ENCODE results near the gene CSF2.
"Not testable (repeated sequence)": the region's sequence is repeated elsewhere in the genome, so short reads cannot be mapped to it uniquely, and the experiment has no call there.

CSF2 gene

DNA sequence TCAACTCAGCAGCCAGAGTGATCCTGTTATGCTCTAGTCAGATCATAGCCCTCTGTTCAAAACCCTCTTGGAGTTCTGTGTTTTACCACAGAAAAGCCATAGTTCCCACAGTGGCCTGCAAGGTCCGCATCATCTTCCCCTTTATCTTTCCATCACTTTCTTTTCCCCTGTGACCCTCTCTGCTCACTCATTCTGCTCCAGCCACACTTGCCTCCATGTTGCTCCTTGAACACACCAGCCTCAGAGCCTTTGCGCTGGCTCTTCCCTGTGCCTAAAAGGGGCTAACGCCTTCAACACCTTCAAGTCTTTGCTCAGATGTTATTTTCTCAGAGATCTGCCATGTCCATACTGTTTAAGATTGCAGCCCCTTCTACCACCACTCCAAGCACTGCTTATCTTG lies 26.3 kb downstream of the CSF2 start:
- no peak for DNase-seq
- in situ Hi-C loops (cut with HindIII; ENCODE audit: low pct_ligation_motif_present, low pct_unique_long_range_greater_than_20kb, low sequenced_read_pairs), result no loop called here

DNA sequence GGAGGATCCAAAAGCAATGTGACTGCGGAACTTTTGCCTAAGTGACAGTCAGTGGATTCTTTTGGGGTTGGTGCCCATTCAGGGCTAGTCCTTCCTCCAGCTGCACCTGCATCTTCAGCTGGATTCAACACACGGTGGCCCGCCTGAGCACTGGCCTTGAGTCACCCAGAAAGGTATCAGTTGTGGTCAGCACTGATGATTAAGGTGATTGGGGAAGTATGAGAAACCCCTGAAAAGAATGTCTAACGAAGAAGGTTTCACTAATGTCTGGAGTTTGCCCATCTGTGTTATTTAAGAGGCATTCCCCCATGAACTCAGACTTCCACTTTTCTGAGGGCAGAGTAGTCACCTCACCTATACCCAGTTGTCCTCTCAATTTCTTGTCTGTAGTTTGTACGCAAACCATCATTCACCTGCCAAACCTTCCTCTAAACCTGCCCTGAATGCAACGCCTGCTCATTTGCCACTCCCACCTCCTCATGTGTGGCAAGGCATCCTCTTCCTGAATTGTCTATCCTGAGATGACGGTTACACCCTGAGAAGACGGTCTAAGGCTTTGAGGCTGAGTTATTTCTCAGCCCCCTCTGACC lies 27.2 kb downstream of the CSF2 start:
- DNase-seq, result no peak
- in situ Hi-C loops (cut with HindIII; ENCODE audit: low pct_ligation_motif_present, low pct_unique_long_range_greater_than_20kb, low sequenced_read_pairs), result no loop called here

- DNase-seq, result no peak
- in situ Hi-C loops (cut with HindIII; ENCODE audit: low pct_ligation_motif_present, low pct_unique_long_range_greater_than_20kb, low sequenced_read_pairs), result no loop called here
These were observed 27.8 kb downstream of the CSF2 start for GRCh38 chr5:132101385-132101880.

- in situ Hi-C loops (cut with HindIII; ENCODE audit: low pct_ligation_motif_present, low pct_unique_long_range_greater_than_20kb, low sequenced_read_pairs), result no loop called here
- DNase-seq, result no peak
These were observed 28.6 kb downstream of the CSF2 start for GRCh38 chr5:132102101-132102701.

- no peak for DNase-seq
- in situ Hi-C loops (cut with HindIII; ENCODE audit: low pct_ligation_motif_present, low pct_unique_long_range_greater_than_20kb, low sequenced_read_pairs), result no loop called here
These were observed 29.3 kb downstream of the CSF2 start for GRCh38 chr5:132102944-132103331.

DNA sequence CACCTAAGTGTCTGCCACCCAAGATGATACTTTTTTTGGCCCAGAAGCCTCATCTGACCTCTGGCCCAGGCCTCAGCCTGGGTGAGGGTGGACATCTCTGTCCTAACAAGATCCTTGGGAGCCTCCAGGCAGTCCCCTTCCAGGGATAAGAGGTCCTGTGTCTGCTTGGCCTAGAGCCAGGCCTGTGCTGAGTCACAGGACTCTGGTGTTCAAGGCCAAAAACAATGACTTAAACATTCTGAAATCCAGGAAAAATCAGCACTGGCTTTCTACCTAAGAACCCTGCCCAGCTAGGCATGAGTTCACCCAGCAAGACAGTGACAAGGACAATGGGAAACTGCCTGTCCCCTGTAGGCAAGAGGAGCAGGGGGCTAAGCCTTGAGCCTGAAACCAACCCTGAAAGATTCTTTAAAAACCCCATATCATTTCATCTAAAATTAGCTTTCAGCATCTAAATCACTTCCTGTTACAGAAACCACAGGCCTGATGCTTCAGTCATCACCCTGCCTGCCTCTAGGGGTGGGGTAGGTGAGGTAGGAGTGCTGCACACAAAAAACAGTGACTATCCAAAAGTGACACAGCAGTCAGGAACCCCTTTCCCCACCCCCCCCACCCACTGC lies 29.9 kb downstream of the CSF2 start:
- DNase-seq, result peak; percentile 67
- in situ Hi-C loops (cut with HindIII; ENCODE audit: low pct_ligation_motif_present, low pct_unique_long_range_greater_than_20kb, low sequenced_read_pairs), result no loop called here

- no peak for DNase-seq
- in situ Hi-C loops (cut with HindIII; ENCODE audit: low pct_ligation_motif_present, low pct_unique_long_range_greater_than_20kb, low sequenced_read_pairs), result no loop called here
These were observed 30.4 kb downstream of the CSF2 start for GRCh38 chr5:132103969-132104391.

DNA sequence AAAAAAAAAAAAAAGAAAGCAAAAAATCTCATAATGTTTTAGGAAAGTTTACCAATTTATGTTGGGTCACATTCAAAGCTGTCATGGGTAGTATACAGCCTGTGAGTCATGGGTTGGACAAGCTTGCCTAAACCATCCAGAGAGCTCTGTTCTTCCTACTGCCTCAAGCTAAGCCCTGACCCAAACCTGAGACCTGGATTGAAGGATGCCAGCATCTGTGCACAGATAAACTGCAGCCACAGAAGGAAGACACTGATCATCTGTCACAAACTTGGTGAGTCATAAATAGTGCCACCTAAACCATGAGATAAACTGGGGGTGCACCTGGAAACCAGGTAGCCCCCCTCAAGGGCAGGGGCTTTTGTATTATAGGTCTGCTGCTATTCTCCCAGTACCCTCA lies 31.0 kb downstream of the CSF2 start:
- in situ Hi-C loops (cut with HindIII; ENCODE audit: low pct_ligation_motif_present, low pct_unique_long_range_greater_than_20kb, low sequenced_read_pairs), result no loop called here
- DNase-seq, result no peak

- in situ Hi-C loops (cut with HindIII; ENCODE audit: low pct_ligation_motif_present, low pct_unique_long_range_greater_than_20kb, low sequenced_read_pairs), result no loop called here
- no peak for DNase-seq
These were observed 32.1 kb downstream of the CSF2 start for GRCh38 chr5:132105688-132106087.

GRCh38 chr5:132108495-132108894 lies 34.9 kb downstream of the CSF2 start:
- DNase-seq; in situ Hi-C loops (cut with HindIII; ENCODE audit: low pct_ligation_motif_present, low pct_unique_long_range_greater_than_20kb, low sequenced_read_pairs): not testable (repeated sequence)

DNA sequence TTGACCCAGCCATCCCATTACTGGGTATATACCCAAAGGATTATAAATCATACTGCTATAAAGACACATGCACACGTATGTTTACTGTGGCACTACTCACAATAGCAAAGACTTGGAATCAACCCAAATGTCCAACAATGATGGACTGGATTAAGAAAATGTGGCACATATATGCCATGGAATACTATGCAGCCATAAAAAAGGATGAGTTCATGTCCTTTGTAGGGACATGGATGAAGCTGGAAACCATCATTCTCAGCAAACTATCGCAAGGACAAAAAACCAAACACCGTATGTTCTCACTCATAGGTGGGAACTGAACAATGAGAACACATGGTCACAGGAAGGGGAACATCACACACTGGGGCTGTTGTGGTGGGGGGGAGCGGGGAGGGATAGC lies 35.4 kb downstream of the CSF2 start:
- DNase-seq; in situ Hi-C loops (cut with HindIII; ENCODE audit: low pct_ligation_motif_present, low pct_unique_long_range_greater_than_20kb, low sequenced_read_pairs): not testable (repeated sequence)

DNA sequence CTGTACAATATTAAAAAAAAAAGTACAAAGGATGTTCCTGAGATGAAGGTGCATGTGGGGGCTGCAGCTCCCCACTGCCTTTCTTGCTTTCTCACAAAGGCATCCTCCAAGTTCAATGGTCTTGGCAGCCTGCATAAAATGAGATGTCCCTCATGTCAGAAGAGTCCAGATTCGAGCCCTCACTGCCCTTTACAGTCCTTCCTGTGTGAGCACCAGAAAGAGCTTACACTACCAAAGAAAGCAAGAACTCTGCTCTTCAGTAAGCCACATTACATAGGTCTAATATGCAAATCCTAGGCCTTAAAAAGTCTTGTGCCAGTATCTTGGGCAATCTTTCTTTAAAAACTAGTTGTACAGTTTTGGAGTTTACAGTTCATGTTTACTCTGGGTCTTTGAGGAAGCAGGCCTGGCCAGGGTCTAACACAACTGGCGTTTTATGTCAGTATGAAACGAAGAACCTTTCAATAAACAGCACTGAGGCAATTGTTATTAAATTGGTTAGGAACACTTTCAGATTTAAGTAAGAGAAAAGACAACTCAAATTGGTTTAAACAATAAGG lies 36.0 kb downstream of the CSF2 start:
- in situ Hi-C loops (cut with HindIII; ENCODE audit: low pct_ligation_motif_present, low pct_unique_long_range_greater_than_20kb, low sequenced_read_pairs), result no loop called here
- DNase-seq, result no peak

DNA sequence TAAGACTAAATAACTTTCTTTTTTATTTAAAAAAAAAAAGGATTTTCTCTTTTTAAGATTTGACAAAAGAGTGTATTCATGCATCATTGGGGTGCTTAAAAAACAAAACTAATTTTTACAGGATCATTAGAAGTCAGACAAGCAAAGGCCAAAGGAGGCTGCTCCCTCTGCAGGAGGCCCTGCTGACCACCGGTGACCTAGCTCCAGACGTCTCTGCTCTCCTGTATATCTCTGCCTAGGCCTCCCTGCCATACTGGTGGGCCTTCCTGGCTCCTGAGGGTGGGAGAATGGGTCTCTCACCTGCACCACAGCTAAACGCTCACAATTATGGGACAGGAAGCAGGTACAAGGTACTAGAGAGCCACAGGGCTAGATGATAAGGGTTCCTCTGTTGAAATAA lies 36.6 kb downstream of the CSF2 start:
- no peak for DNase-seq
- in situ Hi-C loops (cut with HindIII; ENCODE audit: low pct_ligation_motif_present, low pct_unique_long_range_greater_than_20kb, low sequenced_read_pairs), result no loop called here

DNA sequence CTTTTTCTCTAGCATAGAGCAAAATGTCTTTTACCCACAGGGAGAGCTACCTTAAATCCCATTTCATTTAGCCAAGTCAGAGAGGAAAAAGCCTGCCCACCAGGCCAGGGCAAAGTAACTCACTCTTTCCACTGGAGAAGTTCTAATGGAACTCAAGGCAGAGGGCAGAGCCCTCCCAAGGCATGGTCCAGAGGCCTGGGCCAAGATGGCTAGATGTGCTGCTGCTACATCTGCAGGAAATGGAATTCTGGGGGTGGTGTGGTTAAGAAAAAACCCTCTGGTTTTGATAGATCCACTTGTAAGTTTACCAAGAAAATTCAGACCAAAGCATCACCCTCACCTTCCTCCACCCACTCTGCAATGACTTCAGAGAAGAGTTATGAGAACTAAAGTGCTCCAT lies 37.3 kb downstream of the CSF2 start:
- no peak for DNase-seq
- in situ Hi-C loops (cut with HindIII; ENCODE audit: low pct_ligation_motif_present, low pct_unique_long_range_greater_than_20kb, low sequenced_read_pairs), result no loop called here

GRCh38 chr5:132112111-132112510 lies 38.5 kb downstream of the CSF2 start:
- DNase-seq, result no peak
- in situ Hi-C loops (cut with HindIII; ENCODE audit: low pct_ligation_motif_present, low pct_unique_long_range_greater_than_20kb, low sequenced_read_pairs), result no loop called here

- no peak for DNase-seq
- in situ Hi-C loops (cut with HindIII; ENCODE audit: low pct_ligation_motif_present, low pct_unique_long_range_greater_than_20kb, low sequenced_read_pairs), result no loop called here
These were observed 40.8 kb downstream of the CSF2 start for GRCh38 chr5:132114150-132115121.

DNA sequence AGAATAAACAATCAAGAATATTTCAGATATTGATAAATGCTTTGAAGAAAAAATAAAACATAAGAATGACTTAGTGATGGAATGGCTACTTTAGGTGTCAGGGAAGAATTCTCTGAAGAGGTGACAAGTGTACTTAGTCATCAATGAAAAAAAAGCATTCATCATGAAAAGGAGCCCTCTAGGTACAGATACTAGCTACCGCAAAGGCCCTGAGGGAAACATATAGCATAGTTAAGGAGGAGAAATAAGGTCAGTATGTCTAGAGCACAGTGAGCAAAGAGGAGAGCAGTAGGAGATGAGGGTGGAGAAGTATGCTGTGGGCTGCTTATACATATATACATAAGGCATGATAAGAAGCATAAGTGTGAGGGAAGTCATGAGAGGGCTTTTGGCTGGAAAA lies 41.8 kb downstream of the CSF2 start:
- no peak for DNase-seq
- in situ Hi-C loops (cut with HindIII; ENCODE audit: low pct_ligation_motif_present, low pct_unique_long_range_greater_than_20kb, low sequenced_read_pairs), result no loop called here

GRCh38 chr5:132116072-132116471 lies 42.5 kb downstream of the CSF2 start:
- in situ Hi-C loops (cut with HindIII; ENCODE audit: low pct_ligation_motif_present, low pct_unique_long_range_greater_than_20kb, low sequenced_read_pairs), result no loop called here
- DNase-seq, result no peak
